GM23248 (cell line): ENCODE measurements around the gene CRELD2. TPM values are rescaled to one million over a fixed set of nuclear protein-coding genes. Genes with fewer than 3 reads are reported as not detected.

Source experiments
- DNase-seq: peaks from one replicate; pipeline ENCODE4 v3.0.0-alpha.2; 2015
- H2AFZ ChIP-seq: fragments of 200-600 bp; sonication (generic); 2 replicates; pipeline ENCODE4 v1.6.1; 2016; ENCODE audit warnings: antibody characterized with exemption
- H3F3A ChIP-seq: fragments of 200-600 bp; sonication (generic); 2 replicates; pipeline ENCODE4 v1.6.1; 2016; ENCODE audit warnings: mild to moderate bottlenecking, antibody characterized with exemption, mixed run types; ENCODE audit not compliant: insufficient read depth
- H3K27ac ChIP-seq: fragments of 200-600 bp; sonication (generic); 2 replicates; pipeline ENCODE4 v1.5.1; 2016; ENCODE audit warnings: mild to moderate bottlenecking
- H3K27me3 ChIP-seq: fragments of 200-600 bp; sonication (generic); replicated peaks from 2 replicates; pipeline ENCODE4 v1.6.1; 2016; ENCODE audit warnings: mild to moderate bottlenecking; ENCODE audit not compliant: insufficient read depth
- H3K36me3 ChIP-seq: fragments of 200-600 bp; sonication (generic); 2 replicates; pipeline ENCODE4 v1.6.1; 2016; ENCODE audit warnings: low read depth, mild to moderate bottlenecking
- H3K4me1 ChIP-seq: fragments of 200-600 bp; sonication (generic); 2 replicates; pipeline ENCODE4 v1.6.1; 2016; ENCODE audit warnings: mild to moderate bottlenecking; ENCODE audit not compliant: insufficient read depth
- H3K4me2 ChIP-seq: fragments of 200-600 bp; sonication (generic); one replicate; pipeline ENCODE4 v1.6.1; 2016; ENCODE audit warnings: mild to moderate bottlenecking; ENCODE audit not compliant: unreplicated experiment
- H3K4me3 ChIP-seq: fragments of 200-600 bp; sonication (generic); 2 replicates; pipeline ENCODE4 v1.5.1; 2016; ENCODE audit warnings: mild to moderate bottlenecking
- H3K79me2 ChIP-seq: fragments of 200-600 bp; sonication (generic); 2 replicates; pipeline ENCODE4 v1.6.1; 2016; ENCODE audit warnings: mild to moderate bottlenecking; ENCODE audit not compliant: insufficient read depth
- H3K9ac ChIP-seq: fragments of 200-600 bp; sonication (generic); 2 replicates; pipeline ENCODE4 v1.6.1; 2016; ENCODE audit warnings: mild to moderate bottlenecking
- H3K9me2 ChIP-seq: fragments of 200-600 bp; sonication (generic); 2 replicates; pipeline ENCODE4 v1.6.1; 2016; ENCODE audit warnings: mixed run types, mild to moderate bottlenecking, moderate library complexity; ENCODE audit not compliant: insufficient read depth
- H3K9me3 ChIP-seq: fragments of 200-600 bp; sonication (generic); one replicate; pipeline ENCODE4 v1.6.1; 2017; ENCODE audit warnings: low read depth
- H4K20me1 ChIP-seq: fragments of 200-600 bp; sonication (generic); 2 replicates; pipeline ENCODE4 v1.6.0; 2016; ENCODE audit not compliant: insufficient read depth
- EZH2 ChIP-seq: fragments of 200-600 bp; sonication (generic); IDR thresholded peaks from 2 replicates; pipeline ENCODE4 v1.6.1; 2018; ENCODE audit warnings: antibody characterized with exemption, mild to moderate bottlenecking; ENCODE audit not compliant: insufficient read depth, poor library complexity, severe bottlenecking
- EZH2phosphoT487 ChIP-seq: fragments of 200-600 bp; sonication (generic); IDR thresholded peaks from 2 replicates; pipeline ENCODE4 v1.6.1; 2018; ENCODE audit warnings: antibody characterized with exemption, moderate library complexity, mild to moderate bottlenecking, low read depth; ENCODE audit not compliant: insufficient read depth
- WGBS, 2 experiments: methylation state at CpG; one replicate each; pipeline ENCODE4 v1.1.6; 2015 to 2017; ENCODE audit warnings: low lambda C conversion rate in 2 of 2, low coverage in 1 of 2; ENCODE audit errors: missing lambda C conversion rate in 2 of 2; 5-methylcytosine and 5-hydroxymethylcytosine counted together
- in situ Hi-C: fragments of 300-500 bp; cut with MboI; formaldehyde crosslinking; loops from 2 replicates; pipeline ENCODE4 v1.15.0; 2020
- polyA plus RNA-seq: library from polyadenylated mRNA; unstranded; fragments of >200 nt; fragmentation: Nextera tagmentation; extraction: Ambion mirVana; gene quantifications from 2 replicates; pipeline ENCODE4 v1.2.1, GENCODE V29; 2016
- total RNA-seq: library from RNA; depleted of rRNA; stranded (reverse); fragments of >200 nt; shearing (Covaris generic); gene quantifications from 2 replicates; pipeline ENCODE4 v1.2.3, GENCODE V29; 2014

CRELD2 gene
- total and polyA plus RNA-seq, 2 experiments from 2014 or later: 57.1 to 78.4 TPM

GRCh38 chr22:49887702-49888101 is 30.7 kb upstream of the CRELD2 start:
- 91 to 93% methylated on average over 9 of the region's 9 CpGs for WGBS, 2 experiments
- in situ Hi-C loops: no loop called here
- H3K79me2 ChIP-seq: peaks cover 87% of the 10 kb centered on the region

GRCh38 chr22:49889071-49889470 is 29.4 kb upstream of the CRELD2 start:
- Histone ChIP-seq H3K9me2 (no peaks in the 10 kb centered on the region), H3K27ac (no peak overlapping the region), H3K4me2 (no peak overlapping the region), H3K4me3 (no peak overlapping the region), H3K9me3 (no peaks in the 10 kb centered on the region), H3K79me2 (peaks cover 74% of the 10 kb centered on the region), H3K9ac (no peak overlapping the region), H3F3A (no peaks in the 10 kb centered on the region), H3K27me3 (no peaks in the 10 kb centered on the region), H2AFZ (no peak overlapping the region), H3K4me1 (no peaks in the 10 kb centered on the region), H3K36me3 (peaks cover 26% of the 10 kb centered on the region; the same call in 1 of the 2 replicates), H4K20me1 (no peaks in the 10 kb centered on the region)
- in situ Hi-C loops: no loop called here
- DNase-seq: no peak
- TF ChIP-seq EZH2phosphoT487: no peak
- no peak for TF ChIP-seq EZH2
- 97 to 99% methylated on average over 5 of the region's 5 CpGs for WGBS, 2 experiments

More at GRCh38 chr22:49887702-49888101, 30.7 kb upstream of the CRELD2 start:
- H2AFZ ChIP-seq: no peak overlapping the region
- no peaks in the 10 kb centered on the region for H3K4me1 ChIP-seq
- DNase-seq: no peak
- H3K9ac ChIP-seq: no peak overlapping the region
- H3K27ac ChIP-seq: no peak overlapping the region
- H4K20me1 ChIP-seq: peaks cover 8% of the 10 kb centered on the region; the same call in 1 of the 2 replicates
- no peaks in the 10 kb centered on the region; the same call in 1 of the 2 replicates for H3F3A ChIP-seq
- no peak overlapping the region for H3K4me3 ChIP-seq
- no peak overlapping the region for H3K4me2 ChIP-seq
- H3K36me3 ChIP-seq: peaks cover 26% of the 10 kb centered on the region; the same call in 1 of the 2 replicates
- no peaks in the 10 kb centered on the region for H3K27me3 ChIP-seq
- no peaks in the 10 kb centered on the region for H3K9me3 ChIP-seq
- no peaks in the 10 kb centered on the region for H3K9me2 ChIP-seq
- TF ChIP-seq EZH2: no peak
- TF ChIP-seq EZH2phosphoT487: no peak

- Histone ChIP-seq H3K4me2 (no peak overlapping the region), H3K4me1 (no peaks in the 10 kb centered on the region), H3K27ac (no peak overlapping the region), H3K79me2 (peaks cover 43% of the 10 kb centered on the region), H4K20me1 (no peaks in the 10 kb centered on the region), H3K27me3 (no peaks in the 10 kb centered on the region), H3F3A (no peaks in the 10 kb centered on the region), H3K4me3 (no peak overlapping the region), H3K36me3 (peaks cover 12% of the 10 kb centered on the region; the same call in 1 of the 2 replicates), H3K9ac (no peak overlapping the region), H3K9me3 (no peaks in the 10 kb centered on the region), H2AFZ (no peak overlapping the region), H3K9me2 (no peaks in the 10 kb centered on the region)
- no peak for TF ChIP-seq EZH2
- TF ChIP-seq EZH2phosphoT487: no peak
- no peak for DNase-seq
- 99 to 100% methylated on average over 4 of the region's 4 CpGs for WGBS, 2 experiments
- in situ Hi-C loops: no loop called here
These were observed 26.1 kb upstream of the CRELD2 start for GRCh38 chr22:49892226-49892899.

GRCh38 chr22:49893025-49893424 is 25.4 kb upstream of the CRELD2 start:
- in situ Hi-C loops: no loop called here
- Histone ChIP-seq H4K20me1 (no peaks in the 10 kb centered on the region), H3K4me2 (no peak overlapping the region), H3K9me3 (no peaks in the 10 kb centered on the region), H3K4me1 (no peaks in the 10 kb centered on the region), H3K79me2 (peaks cover 36% of the 10 kb centered on the region), H2AFZ (no peak overlapping the region), H3K27me3 (no peaks in the 10 kb centered on the region), H3K4me3 (no peak overlapping the region), H3K9me2 (no peaks in the 10 kb centered on the region), H3F3A (no peaks in the 10 kb centered on the region), H3K27ac (no peak overlapping the region), H3K36me3 (peaks cover 10% of the 10 kb centered on the region; the same call in 1 of the 2 replicates), H3K9ac (no peak overlapping the region)
- DNase-seq: no peak
- TF ChIP-seq EZH2phosphoT487 (no peak), EZH2 (no peak)
- WGBS, 2 experiments: 89 to 91% methylated on average over 4 of the region's 4 CpGs
